Measurements from ENCODE around the gene OSBPL8.

DNA sequence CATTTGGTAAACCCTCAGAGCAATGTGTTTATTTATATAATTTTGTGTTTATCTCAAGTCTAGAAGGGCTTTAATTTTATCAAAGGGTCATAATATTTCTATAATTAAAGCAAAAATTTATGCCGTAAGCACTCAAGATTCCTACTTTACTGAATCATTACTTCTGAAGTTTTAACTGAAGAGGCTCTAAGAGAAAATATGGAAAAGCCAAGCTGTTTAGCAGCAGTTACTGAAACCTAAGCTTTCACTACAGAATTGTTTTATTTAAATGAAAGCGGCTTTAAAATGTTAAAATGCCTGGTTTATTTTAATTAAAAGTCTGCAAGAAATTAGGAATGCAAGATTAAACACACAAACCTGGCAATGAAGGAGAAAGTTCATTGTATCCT, 137.4 kb downstream of the OSBPL8 start:
- TF ChIP-seq, protein P1, sequence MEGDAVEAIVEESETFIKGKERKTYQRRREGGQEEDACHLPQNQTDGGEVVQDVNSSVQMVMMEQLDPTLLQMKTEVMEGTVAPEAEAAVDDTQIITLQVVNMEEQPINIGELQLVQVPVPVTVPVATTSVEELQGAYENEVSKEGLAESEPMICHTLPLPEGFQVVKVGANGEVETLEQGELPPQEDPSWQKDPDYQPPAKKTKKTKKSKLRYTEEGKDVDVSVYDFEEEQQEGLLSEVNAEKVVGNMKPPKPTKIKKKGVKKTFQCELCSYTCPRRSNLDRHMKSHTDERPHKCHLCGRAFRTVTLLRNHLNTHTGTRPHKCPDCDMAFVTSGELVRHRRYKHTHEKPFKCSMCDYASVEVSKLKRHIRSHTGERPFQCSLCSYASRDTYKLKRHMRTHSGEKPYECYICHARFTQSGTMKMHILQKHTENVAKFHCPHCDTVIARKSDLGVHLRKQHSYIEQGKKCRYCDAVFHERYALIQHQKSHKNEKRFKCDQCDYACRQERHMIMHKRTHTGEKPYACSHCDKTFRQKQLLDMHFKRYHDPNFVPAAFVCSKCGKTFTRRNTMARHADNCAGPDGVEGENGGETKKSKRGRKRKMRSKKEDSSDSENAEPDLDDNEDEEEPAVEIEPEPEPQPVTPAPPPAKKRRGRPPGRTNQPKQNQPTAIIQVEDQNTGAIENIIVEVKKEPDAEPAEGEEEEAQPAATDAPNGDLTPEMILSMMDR (conservative IDR thresholded peaks at IDR 0.05 in 1 of 2, IDR thresholded peaks at IDR 0.05 in 1 of 2; ENCODE audit: low read depth in 1 of 2, low read length in 2 of 2): no peak
- no peak for TF ChIP-seq EZH2 (IDR thresholded peaks at IDR 0.05; ENCODE audit: low read length, missing control alignments)
